SK-N-SH (cell line): ENCODE data around the gene NTRK2.

Source experiments
- CTCF ChIP-seq: fragments of 200-600 bp; sonication (generic); IDR thresholded peaks from 2 replicates; pipeline ENCODE4 v1.6.1; 2017; ENCODE audit warnings: antibody characterized with exemption, mild to moderate bottlenecking, moderate library complexity
- EP300 ChIP-seq, 2 experiments: IDR thresholded peaks; 2 replicates each; pipeline versions ENCODE4 v1.4.0 to v1.6.1; 2012; ENCODE audit warnings: borderline replicate concordance in 1 of 2, low read depth in 1 of 2, low read length in 1 of 2
- GABPA ChIP-seq: IDR thresholded peaks from 2 replicates; pipeline ENCODE4 v1.4.0; 2012; ENCODE audit warnings: low read depth, mild to moderate bottlenecking
- MAX ChIP-seq: IDR thresholded peaks from 2 replicates; pipeline ENCODE4 v1.4.0; 2012; ENCODE audit warnings: low read depth
- MXI1 ChIP-seq: IDR thresholded peaks from 2 replicates; pipeline ENCODE4 v1.6.1; 2012; ENCODE audit warnings: mild to moderate bottlenecking, low read depth, low read length, improper control_type of control experiment
- NFIC ChIP-seq: IDR thresholded peaks from 2 replicates; pipeline ENCODE4 v1.4.0; 2012; ENCODE audit warnings: borderline replicate concordance
- POLR2AphosphoS5 ChIP-seq: IDR thresholded peaks from 2 replicates; pipeline ENCODE4 v1.6.1; 2012; ENCODE audit warnings: low read depth, low read length
- RAD21 ChIP-seq: IDR thresholded peaks from 2 replicates; pipeline ENCODE4 v1.6.1; 2012; ENCODE audit warnings: mild to moderate bottlenecking, low read length
- RFX5 ChIP-seq: IDR thresholded peaks from 2 replicates; pipeline ENCODE4 v1.6.1; 2012; ENCODE audit warnings: mild to moderate bottlenecking, improper control_type of control experiment, low read length
- RXRA ChIP-seq: IDR thresholded peaks from 2 replicates; pipeline ENCODE4 v1.4.0; 2012; ENCODE audit warnings: low read depth, mild to moderate bottlenecking, borderline replicate concordance
- SMC3 ChIP-seq: IDR thresholded peaks from 2 replicates; pipeline ENCODE4 v1.6.1; 2012; ENCODE audit warnings: low read depth, low read length, improper control_type of control experiment
- TCF12 ChIP-seq: IDR thresholded peaks from 2 replicates; pipeline ENCODE4 v1.4.0; 2012

GRCh38 chr9:84754461-84754860, 84.9 kb downstream of the NTRK2 start:
- no peak for TF ChIP-seq EP300 (IDR thresholded peaks at IDR 0.05; ENCODE audit: borderline replicate concordance in 1 of 2, low read depth in 1 of 2, low read length in 1 of 2)
- no peak for TF ChIP-seq GABPA
- TF ChIP-seq SMC3 = no peak
- TF ChIP-seq CTCF = no peak
- TF ChIP-seq MXI1 = no peak
- TF ChIP-seq RAD21 = no peak
- no peak for TF ChIP-seq RFX5
- no peak for TF ChIP-seq POLR2AphosphoS5
- no peak for TF ChIP-seq MAX
- no peak for TF ChIP-seq RXRA
- TF ChIP-seq TCF12 = no peak
- TF ChIP-seq NFIC = no peak
